GM12875 (cell line): ENCODE data around the gene USP30.

Experiments
- H3K4me3 ChIP-seq: one replicate; pipeline ENCODE4 v1.5.1; 2011; ENCODE audit warnings: low read depth, low read length, control low read depth
- CTCF ChIP-seq: IDR thresholded peaks from 2 replicates; pipeline ENCODE4 v1.5.1; 2011; ENCODE audit warnings: low read depth, mild to moderate bottlenecking, control low read depth, inconsistent platforms, low read length, moderate library complexity, borderline replicate concordance; ENCODE audit not compliant: insufficient read depth

Gene USP30

GRCh38 chr12:109115758-109116610 is 63.6 kb downstream of the USP30 start, which contains the start of gene ACACB:
Gene ACACB, plus strand, starts transcription at chr12:109116587. Its CDS starts 22,819 bp downstream, at chr12:109139406.
- no peak for TF ChIP-seq CTCF
- no peak within 1 kb of the TSS for H3K4me3 ChIP-seq

- no peak for TF ChIP-seq CTCF
- no peak overlapping the region for H3K4me3 ChIP-seq
Observed at GRCh38 chr12:109116611-109116949, 64.2 kb downstream of the USP30 start.

- H3K4me3 ChIP-seq, result no peak overlapping the region
- no peak for TF ChIP-seq CTCF
Observed at GRCh38 chr12:109120095-109120494, 67.7 kb downstream of the USP30 start.

GRCh38 chr12:109120557-109120956 is 68.2 kb downstream of the USP30 start:
- TF ChIP-seq CTCF, result no peak
- no peak overlapping the region for H3K4me3 ChIP-seq

- H3K4me3 ChIP-seq, result no peak overlapping the region
- TF ChIP-seq CTCF, result no peak
Observed at GRCh38 chr12:109121346-109121880, 69.0 kb downstream of the USP30 start.

- TF ChIP-seq CTCF, result no peak
- H3K4me3 ChIP-seq, result no peak overlapping the region
Observed at GRCh38 chr12:109124878-109125648, 72.7 kb downstream of the USP30 start.
